ENCODE results near the gene CREB5.
"Not testable (repeated sequence)": the region's sequence is repeated elsewhere in the genome, so short reads cannot be mapped to it uniquely, and the experiment has no call there.

CREB5 gene

DNA sequence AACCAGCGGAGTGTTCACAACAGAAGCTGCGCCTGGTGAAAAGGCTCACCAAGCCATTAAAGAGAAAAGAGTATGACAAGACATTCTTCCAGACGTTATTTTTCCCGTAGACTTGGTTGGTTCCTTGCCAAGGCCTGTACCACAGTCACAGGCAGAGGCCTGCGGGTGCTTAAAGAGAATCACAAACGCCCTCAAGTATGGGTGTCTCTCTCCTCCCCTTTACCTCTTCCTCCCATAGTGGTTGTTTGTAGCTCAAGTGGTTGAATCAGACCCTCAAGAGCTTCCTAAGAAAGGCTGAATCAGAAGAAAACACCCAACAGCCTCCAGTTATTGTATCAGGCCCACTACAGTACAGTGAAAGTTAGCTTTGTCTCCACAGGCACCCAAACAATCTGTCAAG, 169.0 kb downstream of the CREB5 start:
- no peak for DNase-seq (ENCODE audit: low read depth)

DNA sequence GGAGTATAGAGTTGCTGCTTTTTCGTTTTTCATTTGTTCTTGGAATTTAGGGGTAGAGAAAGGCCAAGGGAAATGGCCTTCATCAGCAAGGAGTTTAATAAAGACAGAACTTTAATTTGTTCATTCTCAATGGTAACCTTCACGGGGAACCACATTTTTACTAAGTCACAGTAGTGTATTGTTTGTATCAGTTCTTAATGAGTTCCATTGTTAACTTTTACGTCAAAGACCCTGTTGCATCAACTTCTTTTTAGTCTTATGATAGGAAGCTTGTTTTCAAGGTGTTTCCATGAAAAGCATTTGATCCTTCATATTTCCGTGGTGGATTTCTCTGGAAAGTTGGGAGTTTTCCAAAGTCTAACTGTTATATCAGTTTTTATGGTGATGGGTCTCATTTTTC, 169.9 kb downstream of the CREB5 start:
- no peak for DNase-seq (ENCODE audit: low read depth)

DNA sequence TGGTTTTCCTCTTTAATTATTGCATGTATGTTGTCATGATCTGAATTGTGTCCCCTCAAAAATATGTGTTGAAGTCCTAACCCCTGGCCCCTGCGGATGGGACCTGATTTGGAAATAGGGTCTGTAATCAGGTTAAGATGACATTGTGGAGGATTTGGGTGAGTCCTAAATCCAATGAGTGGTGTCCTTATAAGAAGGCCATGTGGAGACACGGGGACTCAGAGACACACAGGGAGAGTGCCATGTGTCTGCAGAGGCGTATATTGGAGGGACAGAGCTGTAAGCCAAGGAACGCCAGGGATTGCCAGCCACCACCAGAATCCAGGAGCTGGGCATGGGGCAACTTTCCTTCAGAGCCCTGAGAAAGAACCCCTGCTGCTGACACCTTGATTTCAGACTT, 171.9 kb downstream of the CREB5 start:
- DNase-seq (ENCODE audit: low read depth), result no peak

DNA sequence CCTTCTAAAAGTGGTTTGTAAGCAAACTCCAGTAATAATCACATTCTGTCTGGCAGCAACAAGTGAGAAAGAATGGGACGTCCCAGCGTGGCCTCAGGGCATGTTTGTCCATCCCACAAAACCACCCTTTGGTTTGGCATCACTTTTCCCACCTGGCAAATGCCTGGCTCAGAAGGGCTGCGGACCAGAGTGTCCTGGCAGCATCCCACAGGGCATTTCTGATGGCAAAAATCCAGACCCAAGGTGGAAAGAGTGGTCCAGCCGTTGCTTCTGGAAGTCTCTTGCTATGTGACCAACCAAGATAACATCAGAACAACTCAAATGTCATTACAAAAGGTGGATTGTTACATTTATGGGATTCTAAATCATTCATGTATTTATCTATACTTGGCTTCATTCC, 174.4 kb downstream of the CREB5 start:
- DNase-seq (ENCODE audit: low read depth), result no peak

DNA sequence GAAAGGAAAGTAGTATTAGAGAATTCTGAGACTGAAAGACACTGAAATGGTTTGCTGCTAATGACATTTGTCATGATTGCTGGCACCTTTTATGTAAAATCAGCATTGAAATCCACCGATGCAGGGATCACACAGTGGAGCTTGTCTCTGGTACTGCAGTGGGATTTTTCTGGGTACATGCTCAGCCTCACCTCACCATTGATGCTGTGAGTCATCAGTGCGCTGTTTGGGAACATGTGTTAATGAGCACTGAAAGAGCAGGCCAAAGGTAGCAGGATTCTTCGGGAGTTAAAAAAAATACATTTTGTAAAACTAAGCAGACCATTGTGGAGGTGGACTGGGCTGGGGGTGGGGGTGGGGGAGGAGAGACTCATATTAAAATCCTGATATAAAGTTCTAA, 174.9 kb downstream of the CREB5 start:
- no peak for DNase-seq (ENCODE audit: low read depth)

DNA sequence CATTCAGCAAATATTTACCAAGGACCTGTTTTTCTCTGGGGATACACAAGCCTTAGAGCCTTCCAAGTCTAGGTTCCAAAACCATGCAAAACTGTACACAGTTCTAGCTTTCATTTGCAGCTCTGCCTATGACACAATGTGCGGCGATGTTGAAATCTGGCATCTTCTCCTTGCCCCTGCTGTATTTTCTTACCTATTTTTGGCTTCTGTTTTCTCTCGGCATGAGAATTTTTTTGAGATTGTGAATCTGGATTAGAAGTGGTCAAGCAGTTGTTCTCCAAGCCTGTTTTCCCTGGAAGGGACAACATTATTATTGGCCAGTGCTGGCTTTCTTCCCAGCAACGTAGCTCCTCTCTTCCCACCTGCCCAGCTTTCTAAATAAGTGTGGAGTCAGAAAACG, 176.3 kb downstream of the CREB5 start:
- DNase-seq (ENCODE audit: low read depth), result no peak

DNA sequence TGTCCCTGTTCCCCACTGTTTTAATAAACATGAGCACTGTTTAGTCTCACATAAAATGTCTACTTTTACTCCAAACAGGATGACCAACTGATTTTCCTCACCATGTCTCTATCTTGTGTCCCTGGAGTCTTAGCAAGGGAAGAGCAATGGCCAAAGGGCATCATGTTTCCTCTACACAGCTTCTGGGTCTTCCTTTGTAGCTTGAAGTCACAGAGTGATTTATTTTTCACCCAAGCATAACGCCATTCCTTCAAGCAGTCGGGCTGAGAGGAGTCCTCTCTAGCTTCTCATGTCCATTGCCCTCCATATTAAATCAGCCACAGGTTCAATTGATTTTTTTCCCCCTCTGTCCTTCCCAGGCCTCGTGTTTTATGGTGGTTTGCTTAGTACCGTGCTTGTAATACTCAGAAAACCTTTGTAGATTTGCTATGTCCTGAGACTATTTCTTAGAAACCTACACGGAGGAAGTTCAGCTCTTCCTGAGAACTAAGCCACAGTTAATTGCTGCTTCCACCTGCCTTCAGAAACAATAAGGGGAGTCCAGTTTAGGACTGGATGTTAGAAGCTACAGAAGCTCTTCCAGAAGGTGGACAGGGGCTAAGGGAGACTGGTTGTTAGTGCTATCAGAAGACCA, 178.8 kb downstream of the CREB5 start:
- DNase-seq (ENCODE audit: low read depth), result no peak

DNA sequence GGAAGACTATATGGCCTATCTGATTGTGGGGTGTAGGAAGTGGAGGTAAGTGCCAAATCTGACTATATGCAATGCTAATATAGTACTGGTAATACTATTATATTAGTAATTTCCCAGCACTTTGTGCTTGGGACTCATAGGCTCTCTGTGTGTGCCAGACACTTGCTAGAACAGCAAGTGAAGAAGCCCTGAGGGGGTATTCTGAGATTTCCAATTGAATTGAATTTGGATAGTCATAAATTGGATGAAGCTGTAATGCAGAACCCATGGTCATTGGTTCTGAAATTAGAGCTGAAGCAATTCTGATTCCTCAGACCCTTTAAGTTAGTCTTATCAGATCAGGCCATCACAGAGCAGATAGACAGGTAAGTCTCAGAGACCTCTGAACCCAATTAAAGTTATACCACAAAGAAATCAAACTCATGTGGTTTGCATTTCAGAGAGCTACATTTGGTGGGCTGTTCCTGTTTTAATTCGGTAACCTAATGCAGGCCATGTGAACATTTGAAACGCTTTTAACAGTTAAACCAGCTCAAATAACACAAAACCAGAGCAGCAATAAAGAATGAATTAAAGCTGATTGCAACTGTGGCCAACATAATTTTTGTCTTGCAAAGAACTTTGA, 179.5 kb downstream of the CREB5 start:
- no peak for DNase-seq (ENCODE audit: low read depth)

DNA sequence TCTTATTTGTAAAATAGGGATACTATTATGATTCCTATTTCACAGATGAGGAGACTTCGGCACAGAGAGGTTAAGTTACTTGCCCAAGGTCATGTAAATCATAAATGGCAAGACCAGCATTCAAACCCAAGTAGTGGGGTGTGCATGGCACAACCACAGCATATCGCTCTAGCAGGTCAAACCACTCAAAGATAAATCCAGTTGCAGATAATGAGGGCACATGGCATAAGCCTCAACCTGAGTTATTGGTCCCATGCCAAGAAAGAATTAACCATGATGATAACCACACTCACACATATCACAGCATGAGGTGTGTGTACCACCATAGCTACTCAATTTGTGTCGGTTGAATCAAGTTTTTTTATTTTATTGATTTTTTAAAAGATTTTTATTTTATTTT, 180.5 kb downstream of the CREB5 start:
- no peak for DNase-seq (ENCODE audit: low read depth)

DNA sequence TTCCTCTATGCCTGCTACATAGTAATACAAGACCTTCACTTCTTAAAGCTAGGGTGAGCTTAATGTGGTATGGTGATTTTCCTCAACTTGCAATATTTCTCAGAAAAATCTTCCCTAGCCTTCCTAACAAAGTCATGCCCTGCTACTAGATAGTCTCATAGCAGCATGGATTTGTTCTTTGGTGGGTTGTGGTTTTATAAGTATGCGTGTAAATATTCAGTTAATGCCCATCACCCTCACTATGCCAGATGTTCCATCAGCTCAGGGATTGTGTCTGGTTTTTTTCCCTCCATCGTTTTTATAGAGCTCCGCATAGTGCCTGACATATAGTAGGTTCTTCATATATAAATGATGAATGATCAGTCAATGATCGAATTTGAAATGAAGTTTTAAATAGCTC, 182.8 kb downstream of the CREB5 start:
- DNase-seq (ENCODE audit: low read depth), result no peak

DNA sequence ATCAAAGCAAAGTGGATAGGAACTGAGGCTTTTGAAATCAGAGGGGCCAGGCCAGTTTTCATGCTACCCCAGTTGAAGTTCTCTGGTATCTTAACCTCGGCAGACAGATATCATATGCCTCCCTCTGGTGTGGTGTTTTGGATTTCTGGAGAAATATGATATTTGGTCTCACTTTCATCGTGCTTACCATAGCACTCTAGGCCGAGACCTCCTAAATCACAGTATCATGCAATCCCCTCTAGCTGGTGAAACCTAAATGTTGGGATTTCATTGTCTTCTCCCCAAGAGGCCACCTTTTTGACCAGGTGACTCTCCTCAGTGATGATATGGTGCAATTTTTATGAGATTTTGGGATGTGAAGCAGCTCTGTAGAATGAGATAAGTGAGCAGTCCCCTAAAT, 183.5 kb downstream of the CREB5 start:
- no peak for DNase-seq (ENCODE audit: low read depth)

DNA sequence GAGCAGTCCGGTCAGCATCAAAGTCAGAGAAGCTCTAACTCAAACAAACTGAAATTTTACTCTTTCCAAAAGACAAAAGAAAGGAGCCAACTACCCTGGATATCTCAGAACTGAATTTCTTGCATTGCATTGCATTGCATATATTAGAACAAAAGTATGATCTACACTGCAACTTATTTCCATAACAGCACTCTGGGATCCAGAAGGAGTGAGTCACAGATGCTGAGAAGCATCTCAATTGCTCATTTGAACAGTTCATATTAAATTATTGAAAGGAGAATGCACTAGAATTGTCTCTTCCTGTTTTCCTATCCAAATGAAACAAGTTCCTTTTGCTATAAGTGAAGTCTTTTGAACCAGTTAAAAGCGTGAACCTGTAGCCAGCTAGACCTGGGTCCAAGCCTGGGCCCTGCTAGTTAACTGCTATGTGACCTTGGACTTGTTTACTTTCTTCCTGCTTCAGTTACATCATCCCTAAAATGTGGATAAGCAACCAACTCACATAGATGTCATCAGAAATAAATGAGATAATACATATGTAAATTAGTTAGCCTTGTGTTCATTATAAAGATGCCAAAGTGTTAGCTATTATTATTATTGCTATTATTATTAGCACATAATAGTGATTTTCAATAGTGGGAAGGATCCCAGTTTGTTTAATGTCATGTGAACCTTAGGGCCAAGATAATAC, 184.1 kb downstream of the CREB5 start:
- no peak for DNase-seq (ENCODE audit: low read depth)

DNA sequence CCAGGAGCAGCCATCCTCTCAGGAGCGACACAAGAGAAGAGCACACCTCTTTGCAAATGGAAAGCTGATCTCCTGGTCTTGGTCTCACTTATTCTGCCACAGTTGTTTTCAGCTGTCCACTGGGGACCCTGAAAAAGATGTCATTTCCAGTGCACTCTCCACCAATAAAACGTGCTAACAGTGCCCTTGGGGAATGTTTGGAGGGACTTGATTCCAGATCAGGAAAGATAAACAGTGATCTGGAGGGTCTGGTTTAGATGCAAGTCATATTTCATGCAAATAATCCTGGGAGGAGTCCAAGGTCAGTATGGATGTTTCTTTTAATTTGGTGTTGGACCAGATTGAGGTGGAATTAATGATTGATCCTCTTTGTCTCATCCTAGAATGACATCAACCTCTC, 185.0 kb downstream of the CREB5 start:
- no peak for DNase-seq (ENCODE audit: low read depth)

DNA sequence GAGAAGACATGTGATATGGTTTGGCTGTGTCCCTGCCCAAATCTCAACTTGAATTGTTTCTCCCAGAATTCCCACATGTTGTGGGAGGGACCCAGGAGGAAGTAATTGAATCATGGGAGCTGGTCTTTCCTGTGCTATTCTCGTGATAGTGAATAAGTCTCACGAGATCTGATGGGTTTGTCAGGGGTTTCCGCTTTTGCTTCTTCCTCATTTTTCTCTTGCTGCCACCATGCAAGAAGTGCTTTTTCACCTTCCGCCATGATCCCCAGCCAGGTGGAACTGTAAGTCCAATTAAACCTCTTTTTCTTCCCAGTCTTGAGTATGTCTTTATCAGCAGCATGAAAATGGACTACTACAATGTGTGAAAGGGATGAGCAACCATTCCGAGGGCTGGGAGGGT, 185.7 kb downstream of the CREB5 start:
- DNase-seq (ENCODE audit: low read depth), result not testable (repeated sequence)

DNA sequence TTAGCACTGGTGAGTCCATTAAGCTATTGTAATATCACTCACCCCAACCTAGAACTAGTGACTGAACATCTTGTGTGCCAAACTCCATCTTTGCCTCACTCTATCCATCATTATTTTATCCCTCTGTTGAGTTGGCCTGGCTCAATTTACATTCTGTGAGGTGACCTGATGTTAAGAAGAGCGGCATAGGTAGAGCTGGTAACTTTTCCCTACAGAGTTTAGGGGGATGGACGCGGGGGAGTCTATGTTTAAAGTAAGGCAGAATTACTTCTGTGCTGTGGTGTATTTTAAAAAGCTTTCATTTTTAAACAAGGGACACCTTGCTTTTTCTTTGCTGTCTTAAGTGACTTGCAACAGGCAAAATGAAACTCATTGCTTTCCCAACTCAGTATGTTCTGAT, 186.3 kb downstream of the CREB5 start:
- DNase-seq (ENCODE audit: low read depth), result no peak

DNA sequence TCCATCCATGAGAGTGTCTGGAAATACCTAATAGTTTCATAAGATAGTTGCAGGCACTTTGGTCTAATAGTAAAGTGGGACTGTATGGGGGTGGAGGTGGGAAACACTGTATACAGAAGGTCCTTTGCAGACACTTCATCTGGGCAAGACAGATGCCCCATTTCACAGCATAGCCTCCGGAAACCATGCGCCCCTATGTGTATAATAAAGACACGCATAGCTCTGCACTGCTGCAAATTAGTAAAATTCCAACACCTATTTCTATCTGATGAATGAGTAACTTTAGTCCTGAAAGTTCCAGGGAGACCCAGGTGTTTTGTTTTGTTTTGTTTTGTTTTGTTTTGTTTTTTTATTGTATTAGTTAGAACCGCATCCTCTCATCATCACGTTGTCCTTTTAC, 187.1 kb downstream of the CREB5 start:
- DNase-seq (ENCODE audit: low read depth), result no peak

DNA sequence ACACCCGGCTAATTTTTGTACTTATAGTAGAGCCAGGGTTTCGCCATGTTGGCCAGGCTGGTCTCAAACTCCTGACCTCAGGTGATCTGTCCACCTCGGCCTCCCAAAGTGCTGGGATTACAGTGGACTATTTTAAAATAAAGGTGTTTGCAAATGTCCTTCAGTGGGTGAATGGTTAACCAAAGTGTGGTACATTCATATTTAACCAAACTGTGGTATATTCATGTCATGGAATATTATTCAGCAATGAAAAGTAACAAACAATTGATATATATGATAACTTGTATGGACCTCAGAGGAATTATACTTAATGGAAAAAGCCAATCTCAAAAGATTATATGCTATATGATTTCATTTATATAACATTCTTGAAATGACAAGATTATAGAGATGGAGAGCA, 190.0 kb downstream of the CREB5 start:
- DNase-seq (ENCODE audit: low read depth), result no peak

DNA sequence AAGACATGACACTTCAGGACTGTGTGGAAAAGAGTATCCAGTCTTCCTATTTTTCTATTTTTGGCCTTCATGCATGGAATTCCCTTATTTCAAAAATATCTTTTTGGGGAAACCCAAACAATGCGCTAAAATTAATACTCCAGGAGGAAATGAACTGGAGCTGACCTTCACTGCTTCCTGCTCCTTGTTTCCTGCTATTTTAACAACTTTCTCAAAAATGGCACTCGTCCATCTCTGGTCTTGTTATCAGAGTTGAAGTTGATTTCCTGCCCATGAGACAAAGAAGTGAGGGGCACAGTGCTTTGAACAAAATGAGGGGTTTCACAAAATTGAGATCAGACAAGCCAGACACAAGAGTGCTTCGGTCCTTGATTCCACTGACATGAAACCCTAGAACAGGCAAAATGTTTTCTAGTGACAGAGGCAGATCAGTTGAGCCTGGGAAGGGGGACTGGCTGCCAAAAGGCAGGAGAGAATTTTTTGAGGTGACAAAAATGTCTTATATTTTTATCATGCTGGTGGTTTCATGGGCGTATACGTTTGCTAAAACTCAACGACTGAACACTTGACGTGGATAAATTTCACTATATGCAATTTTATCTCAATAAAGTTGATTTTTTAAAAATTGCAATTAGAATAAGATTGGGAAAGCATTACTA, 193.2 kb downstream of the CREB5 start:
- DNase-seq (ENCODE audit: low read depth), result no peak

DNA sequence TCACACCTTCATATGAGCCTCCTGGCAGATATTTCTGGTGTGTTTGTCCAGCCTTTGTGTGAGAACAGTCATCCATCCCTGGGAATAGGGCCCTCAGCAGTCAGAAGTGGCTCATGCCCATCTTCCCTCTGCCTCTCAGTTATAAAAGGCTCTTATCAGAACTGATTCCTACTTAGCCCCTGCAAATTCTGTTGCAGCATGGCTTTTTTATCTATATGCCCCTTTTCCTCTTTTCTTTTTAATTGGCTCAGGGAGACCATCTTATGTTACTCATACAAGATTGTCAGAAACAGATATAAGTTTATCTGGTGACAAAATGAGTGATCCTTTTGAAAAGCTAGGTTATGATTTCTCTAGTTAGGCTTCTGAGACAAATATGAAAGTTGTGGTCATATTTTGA, 194.1 kb downstream of the CREB5 start:
- DNase-seq (ENCODE audit: low read depth), result no peak

DNA sequence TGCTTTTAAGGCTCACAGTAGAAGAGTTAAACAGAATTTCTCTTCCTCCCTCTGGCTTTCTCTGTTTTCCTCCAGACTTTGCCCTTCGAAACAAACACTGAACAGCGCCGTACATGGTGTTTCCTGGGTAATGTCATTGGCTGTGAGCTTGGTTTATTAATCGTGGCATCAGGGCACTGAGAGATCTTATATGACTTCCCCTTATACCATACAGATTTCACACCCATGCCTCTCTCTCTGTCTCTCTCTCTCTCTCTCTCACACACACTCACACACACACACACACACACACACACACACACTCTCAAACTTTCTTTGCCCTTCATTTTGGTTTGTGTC, 195.5 kb downstream of the CREB5 start:
- no peak for DNase-seq (ENCODE audit: low read depth)

DNA sequence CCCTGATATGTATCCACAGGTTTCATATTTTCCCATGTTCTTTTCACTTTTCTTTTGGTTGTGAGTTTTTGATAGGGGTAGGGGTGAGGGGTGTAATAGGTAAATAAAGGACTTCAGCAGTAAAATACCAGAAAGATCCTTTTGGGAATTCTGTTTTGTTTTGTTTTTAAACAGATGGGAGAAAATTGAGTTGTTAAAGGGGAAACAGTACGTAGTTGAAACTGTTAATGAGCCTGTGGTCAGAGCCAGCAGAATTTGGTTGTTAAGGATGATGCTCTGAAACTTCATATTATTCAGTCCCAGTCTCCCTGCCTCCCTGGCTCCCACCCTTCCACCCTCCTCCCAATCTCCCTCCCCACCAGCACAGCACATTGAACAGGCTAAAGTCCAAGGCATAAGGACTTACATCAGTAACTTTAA, 195.9 kb downstream of the CREB5 start:
- DNase-seq (ENCODE audit: low read depth), result no peak

DNA sequence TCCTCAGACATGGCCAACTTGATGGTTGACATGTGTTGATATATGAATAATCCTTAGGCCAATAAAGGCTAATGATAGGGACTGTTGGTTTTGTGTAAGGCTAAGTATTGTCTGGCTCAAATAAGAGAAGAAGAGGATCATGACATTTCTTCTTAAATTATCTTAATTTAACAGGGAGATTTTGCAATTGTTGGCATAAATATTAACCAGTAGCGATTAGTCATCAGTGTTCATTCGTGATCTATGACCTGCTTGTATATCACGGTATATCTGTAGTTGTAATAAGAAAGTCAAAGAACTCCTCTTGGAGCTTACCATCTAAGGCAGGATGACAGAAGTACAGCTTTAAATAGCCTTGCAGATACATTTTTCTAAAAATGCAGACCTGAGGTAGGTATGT, 196.4 kb downstream of the CREB5 start:
- no peak for DNase-seq (ENCODE audit: low read depth)

DNA sequence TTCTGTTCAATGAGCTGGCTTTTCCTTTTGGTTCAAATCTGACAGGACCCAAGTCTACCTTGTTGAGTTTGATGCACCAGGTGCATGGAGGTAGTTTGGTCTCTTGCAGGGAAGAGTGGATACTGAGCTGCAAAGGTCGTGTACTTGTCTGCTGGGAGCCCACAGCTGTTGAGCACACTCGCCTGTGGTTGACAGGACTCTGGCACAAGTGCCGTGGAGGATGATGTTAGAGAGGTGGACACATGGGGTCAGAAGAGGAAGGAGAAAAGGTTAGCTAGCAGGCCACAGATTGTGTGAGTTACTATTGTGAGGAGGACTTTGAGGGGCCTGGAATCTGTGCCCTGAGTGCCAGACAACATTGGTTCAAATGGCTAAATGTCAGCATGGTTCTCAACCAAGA, 197.3 kb downstream of the CREB5 start:
- no peak for DNase-seq (ENCODE audit: low read depth)

All from activated T-cell treated with anti-CD3 and anti-CD28 coated beads for 1 hour (primary cell).